ENCODE measurements around the gene ZNF514. TPM values are rescaled to one million over a fixed set of nuclear protein-coding genes. Genes with fewer than 3 reads are reported as not detected.

Gene ZNF514
- total RNA-seq, 1 experiment from 2014 or later, result 21.7 TPM

DNA sequence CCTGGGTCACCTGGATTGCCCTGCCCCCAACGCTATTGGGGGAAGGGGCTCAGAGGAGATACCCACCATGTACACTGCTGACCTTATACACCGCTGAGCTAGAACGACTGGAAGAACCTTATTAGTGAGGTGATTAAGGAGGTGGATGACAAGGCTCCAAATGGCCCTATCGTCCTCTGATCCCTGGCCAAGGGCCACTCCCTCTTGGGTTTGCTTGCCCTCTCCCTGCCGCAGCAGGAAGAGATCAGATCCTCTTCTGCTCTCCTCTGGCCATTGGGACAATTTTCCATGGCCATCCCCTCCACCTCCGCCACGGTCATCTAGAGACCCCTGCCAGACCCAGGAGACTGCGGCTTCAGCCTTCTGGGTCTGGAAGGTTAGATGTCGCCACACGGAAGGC lies 1.2 kb downstream of the ZNF514 start:
- no peak for TF ChIP-seq EZH2 (IDR thresholded peaks at IDR 0.05; ENCODE audit: low read depth)
- TF ChIP-seq, protein P1, sequence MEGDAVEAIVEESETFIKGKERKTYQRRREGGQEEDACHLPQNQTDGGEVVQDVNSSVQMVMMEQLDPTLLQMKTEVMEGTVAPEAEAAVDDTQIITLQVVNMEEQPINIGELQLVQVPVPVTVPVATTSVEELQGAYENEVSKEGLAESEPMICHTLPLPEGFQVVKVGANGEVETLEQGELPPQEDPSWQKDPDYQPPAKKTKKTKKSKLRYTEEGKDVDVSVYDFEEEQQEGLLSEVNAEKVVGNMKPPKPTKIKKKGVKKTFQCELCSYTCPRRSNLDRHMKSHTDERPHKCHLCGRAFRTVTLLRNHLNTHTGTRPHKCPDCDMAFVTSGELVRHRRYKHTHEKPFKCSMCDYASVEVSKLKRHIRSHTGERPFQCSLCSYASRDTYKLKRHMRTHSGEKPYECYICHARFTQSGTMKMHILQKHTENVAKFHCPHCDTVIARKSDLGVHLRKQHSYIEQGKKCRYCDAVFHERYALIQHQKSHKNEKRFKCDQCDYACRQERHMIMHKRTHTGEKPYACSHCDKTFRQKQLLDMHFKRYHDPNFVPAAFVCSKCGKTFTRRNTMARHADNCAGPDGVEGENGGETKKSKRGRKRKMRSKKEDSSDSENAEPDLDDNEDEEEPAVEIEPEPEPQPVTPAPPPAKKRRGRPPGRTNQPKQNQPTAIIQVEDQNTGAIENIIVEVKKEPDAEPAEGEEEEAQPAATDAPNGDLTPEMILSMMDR (conservative IDR thresholded peaks at IDR 0.05), result no peak
- Histone ChIP-seq H2AFZ (peak overlapping the region; percentile 97), H4K20me1 (ENCODE audit: insufficient read depth) (no peaks in the 10 kb centered on the region), H3K79me2 (ENCODE audit: low read depth) (no peaks in the 10 kb centered on the region), H3K4me2 (peak overlapping the region; percentile 90), H3K9me3 (ENCODE audit: insufficient read depth, low read depth) (peaks cover 37% of the 10 kb centered on the region; the same call in 1 of the 2 replicates), H3K4me1 (replicated peaks; ENCODE audit: insufficient read depth) (peaks cover 8% of the 10 kb centered on the region), H3F3A (ENCODE audit: insufficient read depth, low read depth) (peaks cover 22% of the 10 kb centered on the region; the same call in 1 of the 2 replicates), H3K27me3 (ENCODE audit: insufficient read depth, low read depth) (no peaks in the 10 kb centered on the region), H3K36me3 (ENCODE audit: low read depth) (peaks cover 22% of the 10 kb centered on the region), H3K9me2 (ENCODE audit: insufficient read depth) (no peaks in the 10 kb centered on the region), H3K27ac (no peak overlapping the region), H3K4me3 (peak overlapping the region; percentile 84)
- no peak for DNase-seq
- CTCF ChIA-PET, result no interaction called here
- POLR2A ChIA-PET (ENCODE audit: unreplicated experiment), result interaction anchor here (0.6 kb wide), 1 partner anchor 10 kb away, joined by 5 read pairs; no protein-coding TSS in a partner anchor
- BruUV-seq (replicated peaks), result no TSS peak
- intact Hi-C loops (cut with micrococcal nuclease; ENCODE audit: unreplicated experiment), result no loop called here

DNA sequence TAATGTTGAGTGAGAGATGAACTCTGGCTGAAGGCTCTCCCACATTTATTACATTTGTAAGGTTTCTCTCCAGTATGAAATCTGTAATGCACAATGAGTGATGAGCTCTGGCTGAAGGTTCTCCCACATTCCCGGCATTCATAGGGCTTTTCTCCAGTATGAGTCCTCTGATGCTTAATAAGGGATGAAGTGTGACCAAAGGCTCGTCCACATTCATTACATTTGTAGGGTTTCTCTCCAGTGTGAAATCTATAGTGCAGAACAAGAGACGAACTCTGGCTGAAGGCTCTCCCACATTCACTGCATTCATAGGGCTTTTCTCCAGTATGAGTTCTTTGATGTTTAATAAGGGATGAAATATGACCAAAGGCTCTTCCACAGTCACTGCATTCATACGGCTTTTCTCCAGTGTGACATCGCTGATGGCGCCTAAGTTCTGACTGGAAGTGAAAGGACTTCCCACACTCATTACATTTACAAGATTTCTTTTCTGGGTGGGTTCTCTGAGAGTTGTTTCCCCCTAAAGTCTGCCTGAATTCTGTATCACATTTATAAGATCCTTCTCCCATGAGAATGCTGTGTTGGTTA lies 10.2 kb downstream of the ZNF514 start:
- H3K4me1 ChIP-seq (replicated peaks; ENCODE audit: insufficient read depth), result no peaks in the 10 kb centered on the region
- ChIA-PET CTCF (no interaction called here), POLR2A (ENCODE audit: unreplicated experiment) (no interaction called here)
- no peak overlapping the region for H2AFZ ChIP-seq
- no peak overlapping the region for H3K27ac ChIP-seq
- H3K36me3 ChIP-seq (ENCODE audit: low read depth), result peaks cover 36% of the 10 kb centered on the region
- H3F3A ChIP-seq (ENCODE audit: insufficient read depth, low read depth), result no peaks in the 10 kb centered on the region
- DNase-seq, result no peak
- H3K79me2 ChIP-seq (ENCODE audit: low read depth), result no peaks in the 10 kb centered on the region
- TF ChIP-seq, protein P1 (conservative IDR thresholded peaks at IDR 0.05), result no peak
- TF ChIP-seq EZH2 (IDR thresholded peaks at IDR 0.05; ENCODE audit: low read depth), result no peak
- H3K4me3 ChIP-seq, result no peak overlapping the region
- BruUV-seq (replicated peaks), result no TSS peak
- no peaks in the 10 kb centered on the region for H3K27me3 ChIP-seq (ENCODE audit: insufficient read depth, low read depth)
- H4K20me1 ChIP-seq (ENCODE audit: insufficient read depth), result no peaks in the 10 kb centered on the region
- H3K9me2 ChIP-seq (ENCODE audit: insufficient read depth), result no peaks in the 10 kb centered on the region
- H3K4me2 ChIP-seq, result no peak overlapping the region
- intact Hi-C loops (cut with micrococcal nuclease; ENCODE audit: unreplicated experiment), result no loop called here
- H3K9me3 ChIP-seq (ENCODE audit: insufficient read depth, low read depth), result peaks cover 95% of the 10 kb centered on the region

DNA sequence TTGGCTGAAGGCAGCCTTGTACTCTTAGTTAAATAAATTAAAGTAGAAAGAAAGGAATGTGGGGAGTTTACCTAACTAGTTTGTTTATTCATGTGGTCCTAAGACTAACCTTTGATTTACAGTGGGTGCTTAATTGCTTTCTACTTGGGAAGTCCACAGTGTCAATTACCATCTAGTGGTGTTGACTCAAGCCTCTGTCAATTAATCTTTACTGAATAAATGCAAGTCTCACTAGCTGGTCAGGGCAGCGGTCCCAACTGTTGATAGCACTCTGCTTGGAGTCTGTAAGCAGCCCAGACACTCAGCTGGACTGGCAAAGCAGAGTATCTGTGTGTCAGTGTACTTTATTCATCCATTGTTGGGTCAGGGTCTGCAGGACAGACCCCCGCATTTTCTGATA lies 15.8 kb downstream of the ZNF514 start:
- no peak overlapping the region for H3K4me2 ChIP-seq
- no peak for DNase-seq
- no peaks in the 10 kb centered on the region for H3K27me3 ChIP-seq (ENCODE audit: insufficient read depth, low read depth)
- intact Hi-C loops (cut with micrococcal nuclease; ENCODE audit: unreplicated experiment), result no loop called here
- H3K27ac ChIP-seq, result no peak overlapping the region
- H3K79me2 ChIP-seq (ENCODE audit: low read depth), result no peaks in the 10 kb centered on the region
- no peaks in the 10 kb centered on the region; the same call in 1 of the 2 replicates for H3K36me3 ChIP-seq (ENCODE audit: low read depth)
- H3K4me1 ChIP-seq (replicated peaks; ENCODE audit: insufficient read depth), result no peaks in the 10 kb centered on the region
- no TSS peak for BruUV-seq (replicated peaks)
- no peak overlapping the region for H3K4me3 ChIP-seq
- H3K9me3 ChIP-seq (ENCODE audit: insufficient read depth, low read depth), result peaks cover 58% of the 10 kb centered on the region
- no peaks in the 10 kb centered on the region for H3F3A ChIP-seq (ENCODE audit: insufficient read depth, low read depth)
- TF ChIP-seq, protein P1 (conservative IDR thresholded peaks at IDR 0.05), result no peak
- TF ChIP-seq EZH2 (IDR thresholded peaks at IDR 0.05; ENCODE audit: low read depth), result no peak
- H3K9me2 ChIP-seq (ENCODE audit: insufficient read depth), result no peaks in the 10 kb centered on the region
- no peaks in the 10 kb centered on the region for H4K20me1 ChIP-seq (ENCODE audit: insufficient read depth)
- POLR2A ChIA-PET (ENCODE audit: unreplicated experiment), result interaction anchor here (0.6 kb wide), 1 partner anchor 9 kb away, joined by 8 read pairs; no protein-coding TSS in a partner anchor
- CTCF ChIA-PET, result no interaction called here
- H2AFZ ChIP-seq, result no peak overlapping the region
